Neural progenitor cell (in vitro differentiated cells): ENCODE data around the gene CD300C.

Source experiments
- EZH2 ChIP-seq: fragments of 200-600 bp; sonication (generic); IDR thresholded peaks from 2 replicates; pipeline ENCODE4 v1.6.1; 2017; ENCODE audit warnings: antibody characterized with exemption, mild to moderate bottlenecking, moderate library complexity
- TF ChIP-seq, protein P1 (sequence below): fragments of 200-600 bp; sonication (generic); IDR thresholded peaks from 2 replicates; pipeline ENCODE4 v1.5.1; 2017; ENCODE audit warnings: antibody characterized with exemption, mild to moderate bottlenecking

DNA sequence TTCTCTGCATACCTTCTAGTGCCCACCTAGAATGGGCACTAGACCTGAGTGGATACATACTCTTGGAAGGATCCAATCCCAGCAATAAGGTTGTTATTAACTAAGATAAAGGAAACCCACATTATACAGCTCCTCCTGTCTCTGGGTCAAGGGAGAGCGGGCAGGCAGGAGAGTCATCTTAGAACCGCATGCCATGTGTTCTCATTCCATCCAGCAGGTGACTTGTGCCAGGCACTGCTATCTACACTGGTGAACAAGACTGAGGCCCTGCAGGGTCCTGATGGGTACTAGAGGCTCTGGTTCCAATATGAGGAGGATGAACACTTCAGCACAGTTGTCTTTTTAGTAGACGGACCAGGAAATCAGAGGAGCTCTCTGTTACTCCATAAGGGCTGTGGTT, 27.3 kb upstream of the CD300C start:
- TF ChIP-seq EZH2, result no peak
- TF ChIP-seq, protein P1, sequence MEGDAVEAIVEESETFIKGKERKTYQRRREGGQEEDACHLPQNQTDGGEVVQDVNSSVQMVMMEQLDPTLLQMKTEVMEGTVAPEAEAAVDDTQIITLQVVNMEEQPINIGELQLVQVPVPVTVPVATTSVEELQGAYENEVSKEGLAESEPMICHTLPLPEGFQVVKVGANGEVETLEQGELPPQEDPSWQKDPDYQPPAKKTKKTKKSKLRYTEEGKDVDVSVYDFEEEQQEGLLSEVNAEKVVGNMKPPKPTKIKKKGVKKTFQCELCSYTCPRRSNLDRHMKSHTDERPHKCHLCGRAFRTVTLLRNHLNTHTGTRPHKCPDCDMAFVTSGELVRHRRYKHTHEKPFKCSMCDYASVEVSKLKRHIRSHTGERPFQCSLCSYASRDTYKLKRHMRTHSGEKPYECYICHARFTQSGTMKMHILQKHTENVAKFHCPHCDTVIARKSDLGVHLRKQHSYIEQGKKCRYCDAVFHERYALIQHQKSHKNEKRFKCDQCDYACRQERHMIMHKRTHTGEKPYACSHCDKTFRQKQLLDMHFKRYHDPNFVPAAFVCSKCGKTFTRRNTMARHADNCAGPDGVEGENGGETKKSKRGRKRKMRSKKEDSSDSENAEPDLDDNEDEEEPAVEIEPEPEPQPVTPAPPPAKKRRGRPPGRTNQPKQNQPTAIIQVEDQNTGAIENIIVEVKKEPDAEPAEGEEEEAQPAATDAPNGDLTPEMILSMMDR, result peak; percentile 6
